Right ventricle myocardium inferior (tissue), 1 donor: ENCODE data around the gene CTNNB1. TPM values are rescaled to one million over a fixed set of nuclear protein-coding genes. Genes with fewer than 3 reads are reported as not detected.

Experiments used
- ATAC-seq: fragments of 200-7000 bp; cut with Tn5 transposase; one replicate; pipeline ENCODE4 v1.9.1; 2020; ENCODE audit warnings: mild to moderate bottlenecking, moderate library complexity
- DNase-seq: peaks from one replicate; pipeline ENCODE4 v3.0.0; 2021; ENCODE audit errors: missing footprints
- intact Hi-C: fragments of 100-400 bp; cut with DNase I; formaldehyde crosslinking; loops from one replicate; pipeline ENCODE4 v1.11.0; 2022
- total RNA-seq: library from RNA; stranded (reverse); fragmentation: NEBNext Ultra II Directional; extraction: Animal tissue kit (Norgen Biotek cat#: 25700); gene quantifications from one replicate; pipeline ENCODE4 v1.2.1, GENCODE V29; 2021
- donor health status: DM: no; HTN: yes; CAD: no; lungs with severe emphysema.

CTNNB1 gene
- total RNA-seq, 1 donor from 2014 or later, result 160 TPM

GRCh38 chr3:41241800-41242571 is 42.7 kb downstream of the CTNNB1 start:
- intact Hi-C loops, result no loop called here
- ATAC-seq, result no peak
- DNase-seq, result no peak

GRCh38 chr3:41243183-41243582 is 43.9 kb downstream of the CTNNB1 start:
- ATAC-seq (no peak), DNase-seq (no peak)
- intact Hi-C loops, result no loop called here

- peak; percentile 56 for ATAC-seq
- no peak for DNase-seq
- intact Hi-C loops, result no loop called here
Observed at GRCh38 chr3:41244620-41245336, 45.5 kb downstream of the CTNNB1 start.

GRCh38 chr3:41247055-41248004 is 48.0 kb downstream of the CTNNB1 start:
- no peak for DNase-seq
- intact Hi-C loops, result no loop called here
- ATAC-seq, result peak; percentile 63

GRCh38 chr3:41248525-41248924 is 49.2 kb downstream of the CTNNB1 start:
- no peak for ATAC-seq
- intact Hi-C loops, result no loop called here

GRCh38 chr3:41249318-41249717 is 50.0 kb downstream of the CTNNB1 start:
- intact Hi-C loops, result no loop called here
- no peak for DNase-seq
- ATAC-seq, result no peak

More at GRCh38 chr3:41248525-41248924, 49.2 kb downstream of the CTNNB1 start:
- no peak for DNase-seq

- intact Hi-C loops, result no loop called here
- DNase-seq (no peak), ATAC-seq (no peak)
Observed at GRCh38 chr3:41250825-41251224, 51.5 kb downstream of the CTNNB1 start.

GRCh38 chr3:41251593-41251992 is 52.3 kb downstream of the CTNNB1 start:
- intact Hi-C loops, result no loop called here
- DNase-seq, result no peak
- no peak for ATAC-seq

- no peak for ATAC-seq
- no peak for DNase-seq
- intact Hi-C loops, result no loop called here
Observed at GRCh38 chr3:41258239-41258800, 59.0 kb downstream of the CTNNB1 start.

GRCh38 chr3:41259449-41260062 is 60.3 kb downstream of the CTNNB1 start:
- ATAC-seq (no peak), DNase-seq (no peak)
- intact Hi-C loops, result no loop called here

GRCh38 chr3:41260063-41260450 is 60.8 kb downstream of the CTNNB1 start:
- intact Hi-C loops, result no loop called here
- DNase-seq (no peak), ATAC-seq (no peak)

- intact Hi-C loops, result no loop called here
- no peak for ATAC-seq
Observed at GRCh38 chr3:41265011-41265545, 65.8 kb downstream of the CTNNB1 start.

GRCh38 chr3:41265823-41266273 is 66.5 kb downstream of the CTNNB1 start:
- ATAC-seq (peak; percentile 44), DNase-seq (no peak)
- intact Hi-C loops, result no loop called here

More at GRCh38 chr3:41265011-41265545, 65.8 kb downstream of the CTNNB1 start:
- no peak for DNase-seq

GRCh38 chr3:41267975-41268640 is 68.8 kb downstream of the CTNNB1 start:
- no peak for DNase-seq
- intact Hi-C loops, result no loop called here
- no peak for ATAC-seq

GRCh38 chr3:41272667-41273066 is 73.4 kb downstream of the CTNNB1 start:
- DNase-seq, result no peak
- no peak for ATAC-seq
- intact Hi-C loops, result no loop called here

- DNase-seq, result no peak
- no peak for ATAC-seq
- intact Hi-C loops, result no loop called here
Observed at GRCh38 chr3:41274944-41275668, 75.8 kb downstream of the CTNNB1 start.

GRCh38 chr3:41276191-41276590 is 76.9 kb downstream of the CTNNB1 start:
- ATAC-seq, result no peak
- DNase-seq, result no peak
- intact Hi-C loops, result no loop called here
